ENCODE measurements around the gene TRIOBP.
"Not testable (repeated sequence)": the region's sequence is repeated elsewhere in the genome, so short reads cannot be mapped to it uniquely, and the experiment has no call there.

TRIOBP gene, protein sequence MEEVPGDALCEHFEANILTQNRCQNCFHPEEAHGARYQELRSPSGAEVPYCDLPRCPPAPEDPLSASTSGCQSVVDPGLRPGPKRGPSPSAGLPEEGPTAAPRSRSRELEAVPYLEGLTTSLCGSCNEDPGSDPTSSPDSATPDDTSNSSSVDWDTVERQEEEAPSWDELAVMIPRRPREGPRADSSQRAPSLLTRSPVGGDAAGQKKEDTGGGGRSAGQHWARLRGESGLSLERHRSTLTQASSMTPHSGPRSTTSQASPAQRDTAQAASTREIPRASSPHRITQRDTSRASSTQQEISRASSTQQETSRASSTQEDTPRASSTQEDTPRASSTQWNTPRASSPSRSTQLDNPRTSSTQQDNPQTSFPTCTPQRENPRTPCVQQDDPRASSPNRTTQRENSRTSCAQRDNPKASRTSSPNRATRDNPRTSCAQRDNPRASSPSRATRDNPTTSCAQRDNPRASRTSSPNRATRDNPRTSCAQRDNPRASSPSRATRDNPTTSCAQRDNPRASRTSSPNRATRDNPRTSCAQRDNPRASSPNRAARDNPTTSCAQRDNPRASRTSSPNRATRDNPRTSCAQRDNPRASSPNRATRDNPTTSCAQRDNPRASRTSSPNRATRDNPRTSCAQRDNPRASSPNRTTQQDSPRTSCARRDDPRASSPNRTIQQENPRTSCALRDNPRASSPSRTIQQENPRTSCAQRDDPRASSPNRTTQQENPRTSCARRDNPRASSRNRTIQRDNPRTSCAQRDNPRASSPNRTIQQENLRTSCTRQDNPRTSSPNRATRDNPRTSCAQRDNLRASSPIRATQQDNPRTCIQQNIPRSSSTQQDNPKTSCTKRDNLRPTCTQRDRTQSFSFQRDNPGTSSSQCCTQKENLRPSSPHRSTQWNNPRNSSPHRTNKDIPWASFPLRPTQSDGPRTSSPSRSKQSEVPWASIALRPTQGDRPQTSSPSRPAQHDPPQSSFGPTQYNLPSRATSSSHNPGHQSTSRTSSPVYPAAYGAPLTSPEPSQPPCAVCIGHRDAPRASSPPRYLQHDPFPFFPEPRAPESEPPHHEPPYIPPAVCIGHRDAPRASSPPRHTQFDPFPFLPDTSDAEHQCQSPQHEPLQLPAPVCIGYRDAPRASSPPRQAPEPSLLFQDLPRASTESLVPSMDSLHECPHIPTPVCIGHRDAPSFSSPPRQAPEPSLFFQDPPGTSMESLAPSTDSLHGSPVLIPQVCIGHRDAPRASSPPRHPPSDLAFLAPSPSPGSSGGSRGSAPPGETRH (N-terminal part only)

DNA sequence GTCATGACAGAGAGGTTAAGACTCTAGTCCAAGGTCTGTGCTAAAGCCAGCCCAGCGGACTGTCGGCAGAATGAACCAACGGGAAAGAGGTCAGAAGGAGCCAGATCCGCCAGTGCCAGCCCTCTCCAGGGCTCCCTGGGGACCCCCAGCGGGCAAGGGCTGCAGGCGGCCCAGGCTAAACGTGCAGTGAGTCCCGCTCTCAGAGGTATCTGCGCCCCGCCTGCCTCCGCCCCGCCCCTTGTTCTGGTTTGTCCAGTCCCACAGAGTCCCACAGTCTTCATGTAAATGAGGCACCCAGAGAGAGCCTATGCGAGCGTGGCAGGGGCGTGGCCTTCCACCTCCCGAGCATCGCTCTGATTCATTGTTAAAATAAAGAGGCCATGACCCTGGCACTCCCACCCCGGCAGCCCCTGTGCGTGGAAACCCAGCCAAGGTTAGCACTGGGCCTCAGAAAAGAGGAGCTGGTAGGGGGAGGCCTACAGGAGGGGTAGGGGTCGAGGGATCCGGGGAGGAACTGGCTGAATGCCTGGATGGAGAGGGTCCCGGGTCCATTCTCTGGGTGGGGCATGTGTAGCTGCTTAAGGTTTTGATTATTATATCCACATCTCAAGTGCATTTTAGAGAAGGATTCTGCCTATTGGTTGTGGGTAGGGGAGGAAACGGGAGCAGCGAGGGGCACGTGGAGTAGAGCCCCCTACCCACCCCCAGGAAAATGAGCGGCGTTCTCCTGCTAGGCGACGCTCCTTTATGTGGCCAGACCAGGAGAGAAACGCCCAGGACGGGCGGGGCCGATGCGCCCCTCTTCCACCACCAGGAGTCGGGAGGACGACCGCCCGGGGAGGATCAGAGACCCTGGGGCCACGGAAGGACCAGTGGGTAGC is at the start of gene TRIOBP:
TRIOBP (plus strand) TSS at position 392 of the 881 bp plus-strand sequence. CDS start 4,318 bp downstream, outside the sequence.
- Mint-ChIP-seq H3K27me3 (no peaks in the 10 kb centered on the region), H3K27ac (ENCODE audit: low read depth) (no peak within 1 kb of the TSS), H3K4me3 (no peak within 1 kb of the TSS), H3K9me3 (no peaks in the 10 kb centered on the region), H3K4me1 (peaks cover 5% of the 10 kb centered on the region), H3K36me3 (ENCODE audit: insufficient read depth) (peaks cover 12% of the 10 kb centered on the region)
- DNase-seq (ENCODE audit: low spot score in 2 of 2) (peak; percentile 53 to 58), ATAC-seq (replicated peaks; ENCODE audit: extremely low read depth, poor library complexity, severe bottlenecking) (peak; percentile 92)

DNA sequence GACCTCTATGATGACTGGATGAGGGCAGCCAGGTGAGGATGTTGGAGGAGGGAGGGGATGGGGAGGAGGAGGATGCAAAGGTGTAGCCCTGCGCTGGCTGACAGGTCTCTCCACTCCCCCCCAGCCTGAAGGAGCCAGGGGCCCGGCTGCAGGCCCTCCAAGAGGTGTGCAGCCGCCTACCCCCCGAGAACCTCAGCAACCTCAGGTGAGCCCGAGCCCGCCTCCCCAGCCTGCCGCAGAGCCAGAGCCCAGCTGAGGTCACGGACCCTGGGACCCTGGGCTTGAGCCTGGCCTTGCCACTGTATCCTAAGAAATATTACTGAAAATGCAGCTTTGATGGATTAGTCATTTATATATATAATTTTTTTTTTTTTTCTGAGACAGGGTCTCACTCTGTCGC is 49.5 kb upstream of the TRIOBP start:
- Mint-ChIP-seq H3K27me3 (no peaks in the 10 kb centered on the region), H3K4me1 (peaks cover 16% of the 10 kb centered on the region), H3K4me3 (no peak overlapping the region), H3K9me3 (no peaks in the 10 kb centered on the region), H3K27ac (ENCODE audit: low read depth) (no peak overlapping the region), H3K36me3 (ENCODE audit: insufficient read depth) (peaks cover 84% of the 10 kb centered on the region)
- no peak for DNase-seq (ENCODE audit: low spot score in 2 of 2)
- ATAC-seq (replicated peaks; ENCODE audit: extremely low read depth, poor library complexity, severe bottlenecking), result no peak

DNA sequence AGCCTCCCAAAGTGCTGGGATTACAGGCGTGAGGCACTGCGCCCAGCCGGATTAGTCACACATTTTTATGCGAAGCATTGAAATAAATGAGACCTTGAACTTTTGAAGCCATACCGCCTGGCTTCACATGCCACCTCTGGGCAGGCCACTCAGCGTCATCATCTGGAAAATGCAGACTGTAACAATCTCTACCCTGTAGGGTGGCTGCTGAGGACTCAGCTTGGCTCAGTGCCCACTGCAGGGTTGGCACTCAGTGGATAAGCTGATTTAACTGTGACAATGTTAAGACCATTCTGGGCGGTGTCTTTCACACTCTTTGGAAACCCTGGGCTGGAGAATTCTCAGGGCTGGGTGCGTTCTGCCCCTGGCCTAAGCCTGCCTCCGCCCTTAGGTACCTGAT is 48.9 kb upstream of the TRIOBP start:
- no peak overlapping the region for H3K4me3 Mint-ChIP-seq
- no peak for ATAC-seq (replicated peaks; ENCODE audit: extremely low read depth, poor library complexity, severe bottlenecking)
- H3K27ac Mint-ChIP-seq (ENCODE audit: low read depth), result no peak overlapping the region
- peaks cover 10% of the 10 kb centered on the region for H3K4me1 Mint-ChIP-seq
- no peaks in the 10 kb centered on the region for H3K27me3 Mint-ChIP-seq
- H3K36me3 Mint-ChIP-seq (ENCODE audit: insufficient read depth), result peaks cover 85% of the 10 kb centered on the region
- no peaks in the 10 kb centered on the region for H3K9me3 Mint-ChIP-seq
- DNase-seq (ENCODE audit: low spot score in 2 of 2), result no peak

DNA sequence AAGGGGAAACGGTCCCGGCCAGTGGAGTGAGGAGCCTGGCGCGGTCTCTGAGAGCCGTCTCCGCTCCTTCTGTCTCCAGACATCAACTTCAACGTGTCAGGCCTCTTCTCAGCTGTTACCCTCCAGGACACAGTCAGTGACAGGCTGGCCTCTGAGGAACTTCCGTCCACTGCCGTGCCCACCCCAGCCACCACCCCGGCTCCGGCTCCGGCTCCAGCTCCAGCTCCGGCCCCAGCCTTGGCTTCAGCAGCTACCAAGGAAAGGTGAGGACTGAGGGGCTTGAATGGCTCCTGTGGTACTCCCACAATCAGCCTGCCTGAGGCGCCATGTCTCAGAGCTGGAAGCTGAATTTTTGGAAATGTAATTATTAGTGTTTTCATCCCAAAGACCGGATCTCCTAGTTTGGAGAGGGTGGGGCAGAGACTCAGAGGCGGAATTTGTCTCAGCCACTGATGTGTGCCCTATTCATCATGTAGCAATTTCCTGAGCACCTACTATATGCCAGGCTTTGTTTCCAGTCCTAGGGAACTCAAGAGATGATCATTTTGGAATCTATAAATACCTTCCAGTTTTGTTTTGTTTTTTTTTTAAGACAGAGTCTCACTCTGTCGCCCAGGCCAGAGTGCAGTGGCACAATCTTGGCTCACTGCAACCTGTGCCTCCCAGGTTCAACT is 46.2 kb upstream of the TRIOBP start:
- no peak overlapping the region for H3K4me3 Mint-ChIP-seq
- DNase-seq (ENCODE audit: low spot score in 2 of 2) (no peak), ATAC-seq (replicated peaks; ENCODE audit: extremely low read depth, poor library complexity, severe bottlenecking) (no peak)
- H3K9me3 Mint-ChIP-seq, result no peaks in the 10 kb centered on the region
- peaks cover 78% of the 10 kb centered on the region for H3K36me3 Mint-ChIP-seq (ENCODE audit: insufficient read depth)
- H3K27ac Mint-ChIP-seq (ENCODE audit: low read depth), result no peak overlapping the region
- no peaks in the 10 kb centered on the region for H3K4me1 Mint-ChIP-seq
- H3K27me3 Mint-ChIP-seq, result no peaks in the 10 kb centered on the region

DNA sequence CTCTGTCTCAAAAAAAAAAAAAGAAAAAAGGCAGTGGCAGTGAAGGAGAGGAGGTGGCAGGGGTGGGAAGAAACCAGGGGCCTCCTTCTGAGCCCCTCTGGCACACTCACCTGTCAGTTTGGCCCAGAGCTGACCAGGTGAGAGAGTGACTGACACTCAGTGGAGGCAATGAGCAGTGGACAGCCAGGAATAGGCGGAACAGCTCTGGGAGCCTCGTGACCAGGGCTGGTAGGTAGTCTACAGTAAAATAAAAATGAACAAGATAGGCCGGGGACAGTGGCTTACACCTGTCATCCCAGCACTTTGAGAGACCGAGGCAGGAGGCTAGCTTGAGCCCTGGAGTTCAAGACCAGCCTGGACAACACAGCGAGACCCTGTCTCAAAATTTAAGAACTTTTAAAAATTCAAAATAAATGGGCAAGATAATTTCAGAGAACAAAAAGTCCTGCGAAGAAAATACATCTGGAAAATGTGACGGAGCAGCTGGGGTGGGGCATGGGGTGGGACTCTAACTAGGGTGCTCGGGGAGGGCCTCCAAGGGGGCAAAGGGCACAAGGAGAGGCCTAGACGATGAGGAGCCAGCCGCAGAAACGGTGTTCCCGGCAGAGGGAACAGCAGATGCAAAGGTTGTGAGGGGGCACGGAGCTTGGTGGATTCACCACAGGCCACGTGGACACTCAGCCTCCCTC is 42.1 kb upstream of the TRIOBP start:
- peak overlapping the region; percentile 35 for H3K27ac Mint-ChIP-seq (ENCODE audit: low read depth)

DNA sequence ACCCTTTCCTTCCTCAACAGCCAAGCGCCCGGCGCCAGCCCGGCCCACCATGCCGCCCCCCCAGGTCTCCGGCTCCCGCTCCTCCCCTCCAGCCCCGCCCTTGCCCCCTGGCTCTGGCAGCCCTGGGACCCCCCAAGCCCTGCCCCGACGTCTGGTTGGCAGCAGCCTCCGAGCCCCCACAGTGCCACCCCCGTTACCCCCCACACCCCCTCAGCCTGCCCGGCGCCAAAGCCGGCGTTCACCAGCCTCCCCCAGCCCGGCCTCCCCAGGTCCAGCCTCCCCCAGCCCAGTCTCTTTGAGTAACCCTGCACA is 41.6 kb upstream of the TRIOBP start:
- Mint-ChIP-seq H3K9me3 (no peaks in the 10 kb centered on the region), H3K4me3 (no peak overlapping the region), H3K27me3 (no peaks in the 10 kb centered on the region), H3K4me1 (peaks cover 20% of the 10 kb centered on the region), H3K36me3 (ENCODE audit: insufficient read depth) (peaks cover 51% of the 10 kb centered on the region), H3K27ac (ENCODE audit: low read depth) (no peak overlapping the region)
- ATAC-seq (replicated peaks; ENCODE audit: extremely low read depth, poor library complexity, severe bottlenecking), result no peak
- DNase-seq (ENCODE audit: low spot score in 2 of 2), result no peak

More for the DNA sequence above, 42.1 kb upstream of the TRIOBP start:
- DNase-seq (ENCODE audit: low spot score in 2 of 2) (no peak), ATAC-seq (replicated peaks; ENCODE audit: extremely low read depth, poor library complexity, severe bottlenecking) (no peak)
- H3K27me3 Mint-ChIP-seq, result no peaks in the 10 kb centered on the region
- H3K9me3 Mint-ChIP-seq, result no peaks in the 10 kb centered on the region
- H3K36me3 Mint-ChIP-seq (ENCODE audit: insufficient read depth), result peaks cover 55% of the 10 kb centered on the region
- peaks cover 15% of the 10 kb centered on the region for H3K4me1 Mint-ChIP-seq
- H3K4me3 Mint-ChIP-seq, result no peak overlapping the region

DNA sequence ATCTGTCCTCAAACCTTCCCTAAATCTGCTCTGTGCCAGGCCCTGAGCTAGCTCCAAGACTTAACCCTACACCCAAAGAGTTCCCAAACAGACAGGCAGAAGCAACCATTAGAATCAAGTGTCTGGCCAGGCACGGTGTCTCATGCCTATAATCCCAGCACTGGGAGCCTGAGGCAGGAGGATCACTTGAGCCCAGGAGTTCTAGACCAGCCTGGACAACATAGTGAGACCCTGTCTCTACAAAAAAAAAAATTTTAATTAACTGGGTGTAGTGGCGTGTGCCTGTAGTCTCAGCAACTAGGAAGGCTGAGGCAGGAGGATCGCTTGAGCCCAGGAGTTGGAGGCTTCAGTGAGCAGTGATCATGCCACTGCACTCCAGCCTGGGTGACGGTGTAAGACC is 40.3 kb upstream of the TRIOBP start:
- peaks cover 39% of the 10 kb centered on the region for H3K36me3 Mint-ChIP-seq (ENCODE audit: insufficient read depth)
- not testable (repeated sequence) for ATAC-seq (replicated peaks; ENCODE audit: extremely low read depth, poor library complexity, severe bottlenecking); H3K9me3 Mint-ChIP-seq

DNA sequence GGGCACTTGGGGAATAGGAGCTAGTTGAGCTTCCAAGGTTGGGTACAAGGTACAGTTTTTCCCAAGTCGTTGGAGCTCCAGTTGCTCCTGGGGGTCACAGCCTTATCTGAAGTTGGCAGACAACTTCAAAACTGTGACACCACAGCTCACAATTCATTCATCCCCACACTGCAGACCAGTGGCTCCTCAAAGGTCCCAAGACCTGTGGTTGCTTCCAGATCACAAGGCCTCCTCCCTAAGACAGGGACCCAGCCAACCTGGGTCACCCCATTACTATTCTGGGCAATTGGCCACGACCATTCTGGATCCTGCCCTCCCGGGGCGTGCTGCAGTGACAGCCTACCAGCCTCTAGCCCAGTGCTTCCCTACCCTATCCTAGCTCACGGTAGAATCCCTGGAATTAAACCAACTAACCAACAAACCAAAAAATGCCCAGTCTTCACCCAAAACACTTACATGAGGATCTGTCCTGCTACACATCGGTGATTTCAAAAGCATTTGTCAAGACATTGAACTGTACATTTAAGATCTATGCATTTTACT is 39.2 kb upstream of the TRIOBP start:
- Mint-ChIP-seq H3K4me3 (peak overlapping the region; percentile 70), H3K27ac (ENCODE audit: low read depth) (peak overlapping the region; percentile 75), H3K9me3 (no peaks in the 10 kb centered on the region), H3K4me1 (peaks cover 41% of the 10 kb centered on the region), H3K36me3 (ENCODE audit: insufficient read depth) (peaks cover 29% of the 10 kb centered on the region), H3K27me3 (no peaks in the 10 kb centered on the region)
- ATAC-seq (replicated peaks; ENCODE audit: extremely low read depth, poor library complexity, severe bottlenecking), result no peak
- DNase-seq (ENCODE audit: low spot score in 2 of 2), result no peak

More for the DNA sequence above, 40.3 kb upstream of the TRIOBP start:
- H3K4me1 Mint-ChIP-seq, result peaks cover 34% of the 10 kb centered on the region
- not testable (repeated sequence) for H3K27ac Mint-ChIP-seq (ENCODE audit: low read depth); DNase-seq (ENCODE audit: low spot score in 2 of 2); H3K4me3 Mint-ChIP-seq; H3K27me3 Mint-ChIP-seq

DNA sequence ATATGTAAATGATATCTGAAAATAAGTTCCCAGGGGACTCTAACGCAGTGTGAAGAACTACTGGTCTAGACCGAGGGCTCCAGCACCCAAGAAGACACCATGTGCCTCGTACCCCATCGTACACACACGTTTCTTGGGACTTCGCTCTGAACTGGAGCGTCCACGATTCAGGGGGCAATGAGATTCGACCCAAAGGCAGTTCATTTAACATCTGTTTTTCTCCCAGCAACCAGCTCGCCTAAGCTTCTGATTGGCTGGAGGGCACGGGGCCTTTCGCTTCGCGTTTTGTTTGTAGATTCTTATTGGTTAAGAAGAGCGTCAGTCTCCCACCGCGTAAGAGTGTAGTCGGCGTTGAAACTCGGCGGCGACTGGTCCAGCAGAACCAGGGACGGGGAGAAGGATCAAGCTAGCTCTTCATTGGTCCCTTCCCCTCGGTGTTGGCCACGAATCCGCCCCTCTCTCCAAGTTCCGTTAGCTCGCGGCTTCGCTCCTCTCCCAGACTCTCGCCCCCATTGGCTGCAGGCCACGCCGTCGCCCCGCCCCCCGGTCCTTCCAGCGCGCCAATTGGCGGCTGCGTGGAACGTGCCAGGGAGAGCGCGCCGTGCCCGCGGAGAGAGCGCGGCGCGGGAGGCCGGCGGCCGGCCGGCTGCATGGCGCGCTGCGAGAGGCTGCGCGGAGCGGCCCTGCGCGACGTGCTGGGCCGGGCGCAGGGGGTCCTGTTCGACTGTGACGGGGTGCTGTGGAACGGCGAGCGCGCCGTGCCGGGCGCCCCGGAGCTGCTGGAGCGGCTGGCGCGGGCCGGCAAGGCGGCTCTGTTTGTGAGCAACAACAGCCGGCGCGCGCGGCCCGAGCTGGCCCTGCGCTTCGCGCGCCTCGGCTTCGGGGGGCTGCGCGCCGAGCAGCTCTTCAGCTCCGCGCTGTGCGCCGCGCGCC is 38.4 kb upstream of the TRIOBP start, which contains the start of gene PDXP:
PDXP (plus strand) TSS at position 591 of the 933 bp plus-strand sequence; CDS start at position 651, 60 bp downstream.
- no peaks in the 10 kb centered on the region for H3K9me3 Mint-ChIP-seq
- H3K27me3 Mint-ChIP-seq, result no peaks in the 10 kb centered on the region
- H3K4me1 Mint-ChIP-seq, result peaks cover 41% of the 10 kb centered on the region
- peak; percentile 96 to 97 for DNase-seq (ENCODE audit: low spot score in 2 of 2)
- peak; percentile 93 for ATAC-seq (replicated peaks; ENCODE audit: extremely low read depth, poor library complexity, severe bottlenecking)
- H3K36me3 Mint-ChIP-seq (ENCODE audit: insufficient read depth), result peaks cover 21% of the 10 kb centered on the region
- H3K27ac Mint-ChIP-seq (ENCODE audit: low read depth), result peak within 1 kb of the TSS; percentile 75
- H3K4me3 Mint-ChIP-seq, result peak within 1 kb of the TSS; percentile 76

Measured in central memory CD8-positive, alpha-beta T cell (primary cell).